Body of pancreas (tissue), 4 donors: Measurements from ENCODE around the gene SELENOF. TPM values are rescaled to one million over a fixed set of nuclear protein-coding genes. Genes with fewer than 3 reads are reported as not detected.
A peak's percentile ranks its signal among the peaks of the same experiment; 100 is the strongest.

ENCODE experiments used
- ATAC-seq: fragments of 150-250 bp; one replicate; pipeline ENCODE4 v1.9.1; 2016
- DNase-seq, 4 donors: peaks; one replicate each; pipeline ENCODE4 v3.0.0-alpha.2; 2019
- H3K27ac ChIP-seq, 4 donors: fragments of 200-600 bp; sonication (generic); 1 replicate in 3 of 4; 2 replicates in 1 of 4; pipeline versions ENCODE4 v1.5.1 to v1.6.1; 2016 to 2019; ENCODE audit warnings: mild to moderate bottlenecking in 1 of 4, mixed read lengths in 1 of 4, moderate library complexity in 1 of 4
- H3K27me3 ChIP-seq, 2 donors: fragments of 200-600 bp; sonication (generic); one replicate each; pipeline ENCODE4 v1.6.0; 2016; ENCODE audit warnings: mild to moderate bottlenecking in 1 of 2
- H3K36me3 ChIP-seq, 2 donors: fragments of 200-600 bp; sonication (generic); replicated peaks in 1 of 2; 2 replicates each; pipeline ENCODE4 v1.5.1; 2016; ENCODE audit warnings: low read depth in 2 of 2; ENCODE audit not compliant: insufficient read depth in 1 of 2
- H3K4me1 ChIP-seq: fragments of 200-600 bp; sonication (generic); one replicate; pipeline ENCODE4 v1.6.0; 2016
- H3K4me3 ChIP-seq, 2 donors: fragments of 200-600 bp; sonication (generic); 1 replicate in 1 of 2; 2 replicates in 1 of 2; pipeline ENCODE4 v1.5.1; 2016 to 2019
- H3K9me3 ChIP-seq, 3 donors: fragments of 200-600 bp; sonication (generic); 1 replicate in 2 of 3; 2 replicates in 1 of 3; pipeline ENCODE4 v1.5.1; 2016
- POLR2A ChIP-seq, 3 donors: fragments of 450-650 bp; IDR thresholded peaks; one replicate each; pipeline ENCODE4 v1.6.1; 2016; ENCODE audit warnings: antibody characterized with exemption in 3 of 3, mild to moderate bottlenecking in 2 of 3
- WGBS, 2 donors: methylation state at CpG; one replicate each; pipeline ENCODE4 v1.1.5; 2017; 5-methylcytosine and 5-hydroxymethylcytosine counted together
- intact Hi-C: fragments of 100-400 bp; cut with DNase I; formaldehyde crosslinking; loops from one replicate; pipeline ENCODE4 v1.15.1; 2023
- total RNA-seq, 2 donors: library from RNA; depleted of rRNA; stranded (reverse); fragments of >200 nt; gene quantifications; one replicate each; pipeline ENCODE4 v1.1.0, GENCODE V29; 2016
- TF ChIP-seq, protein P1 (sequence below), 7 experiments: fragments of 450-650 bp in 4 of 7; fragments of 200-600 bp in 3 of 7; sonication (generic) in 3 of 7; IDR thresholded peaks; one replicate each; pipeline ENCODE4 v1.5.1; 2016 to 2019; ENCODE audit warnings: antibody characterized with exemption in 7 of 7

Gene SELENOF
- total RNA-seq, 2 donors from 2014 or later = 67.6 to 70.0 TPM

DNA sequence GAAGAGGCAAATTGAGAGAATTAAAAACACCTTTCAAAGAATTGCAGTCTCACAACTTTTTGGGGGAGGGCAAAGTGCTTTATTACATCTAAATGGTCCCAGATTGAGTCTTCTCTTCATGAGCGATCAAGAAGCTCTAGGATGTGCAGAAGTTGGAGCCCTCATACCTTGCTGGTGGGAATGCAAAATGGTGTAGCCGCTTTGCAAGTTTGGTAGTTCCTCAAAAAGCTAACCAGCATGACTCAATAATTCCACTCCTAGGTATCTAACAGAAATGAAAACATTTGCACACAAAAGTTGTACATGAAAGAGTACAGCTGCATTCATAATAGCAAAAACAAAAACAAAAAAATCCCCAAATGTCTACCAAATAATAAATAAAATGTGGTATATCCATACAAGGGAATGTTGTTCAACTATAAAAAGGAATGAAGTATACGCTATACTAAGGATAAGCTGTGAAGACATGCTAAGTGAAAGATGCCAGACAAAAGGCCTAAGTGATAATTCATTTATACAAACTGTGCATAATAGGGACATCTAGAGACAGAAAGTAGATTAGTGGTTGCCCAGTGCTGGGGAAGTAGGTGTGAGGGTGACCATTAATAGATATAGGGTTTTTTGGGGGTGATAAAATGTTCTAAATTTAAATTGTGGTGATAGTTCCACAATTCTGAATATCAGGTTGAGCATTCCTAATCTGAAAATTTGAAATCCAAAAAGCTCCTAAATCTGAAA is 55.2 kb downstream of the SELENOF start:
- H3K4me1 ChIP-seq = no peaks in the 10 kb centered on the region
- WGBS, 2 donors = 92 to 94% methylated on average over 3 of the region's 3 CpGs
- intact Hi-C loops = no loop called here
- TF ChIP-seq, protein P1, sequence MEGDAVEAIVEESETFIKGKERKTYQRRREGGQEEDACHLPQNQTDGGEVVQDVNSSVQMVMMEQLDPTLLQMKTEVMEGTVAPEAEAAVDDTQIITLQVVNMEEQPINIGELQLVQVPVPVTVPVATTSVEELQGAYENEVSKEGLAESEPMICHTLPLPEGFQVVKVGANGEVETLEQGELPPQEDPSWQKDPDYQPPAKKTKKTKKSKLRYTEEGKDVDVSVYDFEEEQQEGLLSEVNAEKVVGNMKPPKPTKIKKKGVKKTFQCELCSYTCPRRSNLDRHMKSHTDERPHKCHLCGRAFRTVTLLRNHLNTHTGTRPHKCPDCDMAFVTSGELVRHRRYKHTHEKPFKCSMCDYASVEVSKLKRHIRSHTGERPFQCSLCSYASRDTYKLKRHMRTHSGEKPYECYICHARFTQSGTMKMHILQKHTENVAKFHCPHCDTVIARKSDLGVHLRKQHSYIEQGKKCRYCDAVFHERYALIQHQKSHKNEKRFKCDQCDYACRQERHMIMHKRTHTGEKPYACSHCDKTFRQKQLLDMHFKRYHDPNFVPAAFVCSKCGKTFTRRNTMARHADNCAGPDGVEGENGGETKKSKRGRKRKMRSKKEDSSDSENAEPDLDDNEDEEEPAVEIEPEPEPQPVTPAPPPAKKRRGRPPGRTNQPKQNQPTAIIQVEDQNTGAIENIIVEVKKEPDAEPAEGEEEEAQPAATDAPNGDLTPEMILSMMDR (IDR thresholded peaks at IDR 0.05) = no peak
- no peak for TF ChIP-seq POLR2A (IDR thresholded peaks at IDR 0.05)
- DNase-seq (no peak), ATAC-seq (no peak)
- H3K27ac ChIP-seq = no peak overlapping the region
- H3K4me3 ChIP-seq = no peak overlapping the region
- no peaks in the 10 kb centered on the region for H3K36me3 ChIP-seq
- no peaks in the 10 kb centered on the region for H3K9me3 ChIP-seq
- no peaks in the 10 kb centered on the region for H3K27me3 ChIP-seq

DNA sequence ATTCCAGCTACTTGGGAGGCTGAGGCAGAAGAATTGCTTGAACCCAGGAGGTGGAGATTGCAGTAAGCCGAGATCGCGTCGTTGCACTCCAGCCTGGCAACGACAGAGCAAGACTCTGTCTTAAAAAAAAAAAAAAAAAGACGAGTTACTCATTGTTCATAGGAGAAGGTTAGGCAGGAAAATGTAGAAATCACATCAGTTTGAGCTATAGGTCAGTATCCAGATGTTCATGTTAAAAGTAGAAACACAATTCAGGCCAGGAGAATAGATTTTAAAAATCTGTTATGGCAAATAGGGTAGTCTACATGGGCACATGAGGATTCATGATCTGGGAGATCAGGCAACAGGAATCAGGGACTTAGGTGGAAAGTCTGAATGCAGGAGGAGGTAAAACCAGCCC is 57.7 kb downstream of the SELENOF start:
- Histone ChIP-seq H3K27me3 (no peaks in the 10 kb centered on the region), H3K36me3 (no peaks in the 10 kb centered on the region), H3K4me1 (no peaks in the 10 kb centered on the region), H3K27ac (no peak overlapping the region), H3K9me3 (no peaks in the 10 kb centered on the region), H3K4me3 (no peak overlapping the region)
- DNase-seq (no peak), ATAC-seq (no peak)
- intact Hi-C loops = no loop called here
- 87 to 88% methylated on average over 6 of the region's 6 CpGs for WGBS, 2 donors
- no peak for TF ChIP-seq POLR2A (IDR thresholded peaks at IDR 0.05)
- TF ChIP-seq, protein P1 (IDR thresholded peaks at IDR 0.05) = no peak

DNA sequence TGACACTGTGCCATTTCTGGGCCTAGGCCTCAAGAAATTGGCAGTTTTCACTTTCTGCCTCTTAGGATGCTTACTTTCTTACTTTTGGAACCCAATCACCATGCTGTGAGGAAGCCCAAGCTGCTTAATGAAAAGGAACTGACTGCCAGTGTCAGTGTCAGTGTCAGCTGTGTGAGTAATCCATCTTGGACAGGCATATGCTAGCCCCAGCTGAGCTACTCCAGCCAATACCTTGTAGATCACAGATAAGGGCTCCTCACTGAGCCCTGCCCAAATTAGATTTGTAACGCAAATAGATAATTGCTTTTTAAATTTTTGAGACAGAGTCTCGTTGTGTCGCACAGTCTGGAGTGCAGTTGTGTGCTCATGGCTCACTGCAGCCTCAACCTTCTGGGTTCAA is 59.6 kb downstream of the SELENOF start:
- no peaks in the 10 kb centered on the region for H3K9me3 ChIP-seq
- intact Hi-C loops = no loop called here
- no peaks in the 10 kb centered on the region for H3K27me3 ChIP-seq
- ATAC-seq (no peak), DNase-seq (no peak)
- H3K4me1 ChIP-seq = no peaks in the 10 kb centered on the region
- 91 to 93% methylated on average over 3 of the region's 3 CpGs for WGBS, 2 donors
- no peaks in the 10 kb centered on the region for H3K36me3 ChIP-seq
- no peak for TF ChIP-seq POLR2A (IDR thresholded peaks at IDR 0.05)
- TF ChIP-seq, protein P1 (IDR thresholded peaks at IDR 0.05) = no peak
- H3K4me3 ChIP-seq = no peak overlapping the region
- no peak overlapping the region for H3K27ac ChIP-seq

DNA sequence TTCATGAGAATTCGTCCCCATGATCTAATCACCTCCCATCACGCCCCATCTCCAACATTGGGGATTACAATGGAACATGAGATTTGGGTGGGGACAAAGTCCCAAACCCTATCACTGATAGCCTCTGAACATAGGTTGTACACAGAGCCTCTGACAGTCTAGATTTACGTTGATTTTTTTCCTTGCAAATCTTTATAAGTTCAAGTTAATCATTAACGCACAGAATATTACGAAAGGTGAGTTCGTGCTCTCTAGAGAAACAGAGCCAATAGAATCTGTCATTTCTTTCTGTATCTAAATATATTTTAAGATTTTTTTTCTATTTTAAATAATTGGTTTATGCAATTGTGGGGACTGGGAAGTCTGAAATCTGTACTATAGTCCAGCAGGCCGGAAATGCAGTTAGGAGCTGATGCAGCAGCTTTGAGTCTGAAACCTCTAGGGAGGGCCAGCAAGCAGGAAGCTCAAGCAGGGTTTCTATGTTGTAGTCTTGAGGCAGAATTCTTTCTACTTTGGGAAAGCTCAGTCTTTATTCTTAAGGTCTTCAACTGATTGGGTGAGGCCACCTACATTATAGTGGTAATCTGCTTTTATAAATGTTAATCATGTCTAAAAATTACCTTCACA is 61.0 kb downstream of the SELENOF start:
- 39 to 51% methylated on average over 7 of the region's 7 CpGs for WGBS, 2 donors
- no peak for DNase-seq
- Histone ChIP-seq H3K9me3 (no peaks in the 10 kb centered on the region), H3K36me3 (no peaks in the 10 kb centered on the region), H3K27ac (no peak overlapping the region), H3K27me3 (no peaks in the 10 kb centered on the region), H3K4me1 (no peaks in the 10 kb centered on the region), H3K4me3 (no peak overlapping the region)
- peak; percentile 45 for ATAC-seq
- intact Hi-C loops = no loop called here
- TF ChIP-seq, protein P1 (IDR thresholded peaks at IDR 0.05) = no peak
- TF ChIP-seq POLR2A (IDR thresholded peaks at IDR 0.05) = no peak
